Stimulated activated CD4-positive, alpha-beta T cell treated with anti-CD3 and anti-CD28 coated beads, Interleukin-15, amount 100 ng/mL, for 48 hours (primary cell): ENCODE data around the gene SPTLC3.

Experiments used
- DNase-seq, 2 donors: peaks; one replicate each; pipeline ENCODE4 v3.0.0-alpha.2; 2020; ENCODE audit warnings: low read depth in 2 of 2

The SPTLC3 gene

DNA sequence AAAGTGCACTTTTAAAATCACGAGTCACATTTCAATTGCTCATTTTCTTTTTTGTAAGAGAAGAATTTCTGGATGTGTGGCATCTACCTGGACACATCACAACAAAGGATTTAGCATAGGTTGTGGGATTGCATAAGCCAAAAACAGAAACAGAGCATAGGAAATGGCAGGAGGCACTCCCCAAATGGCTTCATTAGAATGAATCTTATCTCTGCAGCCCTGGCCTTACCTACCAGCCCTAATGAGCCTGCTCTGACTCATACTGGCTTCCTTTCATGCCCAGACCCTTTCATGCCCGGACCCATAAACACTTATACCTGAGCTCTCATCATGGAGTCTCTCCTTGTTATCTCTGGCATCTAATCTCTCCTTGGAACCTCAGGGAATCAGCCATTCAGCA lies 23.9 kb upstream of the SPTLC3 start:
- DNase-seq = no peak

DNA sequence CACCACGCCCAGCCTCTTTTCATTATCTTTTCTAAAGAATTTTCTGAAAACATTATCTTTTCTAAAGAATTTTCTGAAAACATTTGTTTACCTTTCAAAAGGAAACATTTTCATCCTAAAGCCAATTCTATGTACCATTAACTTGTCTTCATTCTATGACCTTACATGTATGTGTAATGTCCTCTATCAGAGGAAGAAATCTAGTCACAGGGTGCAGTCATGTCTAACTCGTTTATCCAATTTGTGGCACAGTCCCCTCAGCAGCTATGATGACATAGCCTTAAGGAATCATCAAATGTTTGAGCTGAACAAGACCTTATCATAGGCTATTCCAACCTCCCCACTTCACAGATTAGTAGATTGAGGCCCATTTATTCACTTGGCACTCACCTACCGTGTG lies 21.5 kb upstream of the SPTLC3 start:
- DNase-seq = no peak

DNA sequence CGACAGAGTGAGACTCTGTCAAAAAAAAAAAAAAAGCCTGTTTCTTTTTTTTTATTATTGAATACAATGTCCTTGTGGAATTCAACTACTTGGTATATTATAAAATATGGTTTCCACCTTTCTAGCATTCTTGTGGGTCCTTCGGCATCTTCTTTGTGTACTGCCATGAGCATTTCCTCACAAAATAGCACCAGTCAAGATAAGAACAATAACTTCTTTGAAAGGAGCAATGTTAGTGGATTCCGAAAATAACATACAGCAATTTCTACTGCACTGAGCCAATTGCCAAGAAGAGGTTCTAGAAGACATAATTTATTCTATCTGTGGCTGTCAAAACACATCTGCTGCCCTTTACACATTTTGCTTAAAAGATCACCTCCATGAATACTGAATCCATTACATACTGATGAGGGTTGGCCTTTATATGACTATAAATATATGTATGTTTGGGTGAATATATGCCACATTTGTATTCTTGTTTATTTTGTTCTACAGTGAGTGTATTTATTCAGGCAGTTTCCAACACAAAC lies 19.1 kb upstream of the SPTLC3 start:
- DNase-seq = no peak

DNA sequence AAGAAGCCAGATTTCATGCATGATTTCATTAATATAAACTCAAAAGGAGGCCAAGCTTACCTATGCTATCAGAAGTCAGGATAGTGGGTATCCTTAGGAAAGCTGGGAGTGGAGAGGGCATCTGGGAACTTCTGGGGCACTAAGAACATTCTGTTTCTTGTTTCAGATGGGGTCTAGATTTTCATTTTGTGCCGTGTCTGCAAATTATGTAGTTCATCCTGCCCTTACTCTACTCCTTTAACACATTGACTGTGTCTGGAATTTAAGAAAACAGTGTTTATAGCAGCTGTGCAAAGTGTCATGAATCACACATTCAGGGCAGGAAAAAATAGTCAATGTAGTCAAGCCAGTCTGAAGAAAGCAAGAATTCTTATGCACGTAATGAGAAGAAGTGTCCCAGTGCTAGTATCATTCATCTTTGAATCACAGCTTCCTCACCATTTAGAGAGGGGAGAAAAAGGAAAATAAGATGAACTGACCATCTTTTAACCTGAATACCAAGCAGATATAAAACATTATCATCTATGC lies 11.6 kb upstream of the SPTLC3 start:
- no peak for DNase-seq

DNA sequence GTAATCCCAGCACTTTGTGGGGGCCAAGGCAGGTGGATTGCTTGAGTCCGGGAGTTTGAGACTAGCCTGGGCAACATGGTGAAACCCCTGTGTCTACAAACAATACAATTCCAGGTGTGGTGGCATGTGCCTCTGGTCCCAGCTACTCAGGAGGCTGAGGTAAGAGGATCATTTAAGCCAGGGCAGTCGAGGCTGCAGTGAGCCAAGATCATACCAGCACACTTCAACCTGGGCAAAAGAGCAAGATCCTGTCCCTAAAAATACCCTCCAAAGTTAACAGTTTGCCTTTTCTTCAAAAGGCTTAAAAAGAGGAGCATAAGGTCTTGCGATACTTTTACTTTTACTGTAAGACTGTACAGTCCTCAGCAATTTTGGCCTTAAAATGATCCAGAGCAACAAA lies 10.7 kb upstream of the SPTLC3 start:
- DNase-seq = no peak

DNA sequence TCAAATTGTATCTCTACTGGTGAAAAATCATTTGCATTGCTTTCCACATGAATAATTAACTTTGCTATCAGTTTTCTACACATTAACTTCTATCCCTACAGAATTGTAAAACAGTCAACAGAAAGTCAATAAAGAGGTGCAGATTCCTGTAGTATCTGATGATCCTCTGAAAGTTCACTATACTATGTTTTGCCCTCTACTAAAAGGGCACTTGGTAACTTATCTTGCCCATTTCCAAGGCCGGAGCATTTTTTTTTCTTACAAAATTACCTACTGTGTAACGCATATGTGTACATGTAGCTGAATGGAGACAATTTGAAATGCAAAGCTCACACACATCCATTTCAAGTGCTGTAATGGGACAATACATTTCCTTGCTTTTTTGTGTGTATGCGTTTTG lies 9.6 kb upstream of the SPTLC3 start:
- no peak for DNase-seq

DNA sequence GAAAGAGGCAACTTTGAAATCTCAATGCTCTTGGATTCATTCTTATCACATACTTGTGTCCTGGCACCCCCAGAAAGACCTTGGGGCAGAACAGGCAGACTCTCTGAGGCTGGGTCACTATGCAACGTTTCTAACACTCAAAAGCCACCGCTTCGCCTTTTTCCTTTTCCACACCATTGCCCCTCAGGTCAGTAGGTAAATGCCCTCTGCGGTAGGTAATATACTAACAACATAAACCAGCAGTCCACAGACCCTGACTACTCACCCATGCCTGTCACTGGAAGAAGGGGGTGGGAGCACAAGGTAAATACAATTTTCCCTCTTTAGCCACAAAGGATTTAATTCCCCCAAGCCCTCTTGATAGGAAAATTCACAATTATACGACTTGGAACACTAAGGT lies 6.5 kb upstream of the SPTLC3 start:
- no peak for DNase-seq

DNA sequence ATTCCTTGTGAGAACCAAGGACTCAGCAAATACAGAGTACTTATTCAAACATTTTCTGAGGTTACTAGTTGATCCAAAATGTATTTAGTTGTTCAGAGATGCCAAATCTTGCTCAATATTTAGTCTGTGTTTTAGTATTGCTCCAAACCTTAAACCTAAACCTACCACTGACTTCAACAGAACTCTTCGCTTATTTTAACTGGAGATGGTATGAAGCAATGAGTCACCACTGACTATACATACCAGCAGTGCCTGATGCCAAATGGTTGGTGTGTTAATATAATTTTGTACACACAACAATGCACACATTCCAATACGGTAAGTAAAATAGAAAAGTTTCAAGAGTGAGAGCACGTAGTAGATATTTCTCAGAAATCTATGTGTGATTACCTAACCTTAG lies 1.9 kb upstream of the SPTLC3 start:
- DNase-seq = no peak

DNA sequence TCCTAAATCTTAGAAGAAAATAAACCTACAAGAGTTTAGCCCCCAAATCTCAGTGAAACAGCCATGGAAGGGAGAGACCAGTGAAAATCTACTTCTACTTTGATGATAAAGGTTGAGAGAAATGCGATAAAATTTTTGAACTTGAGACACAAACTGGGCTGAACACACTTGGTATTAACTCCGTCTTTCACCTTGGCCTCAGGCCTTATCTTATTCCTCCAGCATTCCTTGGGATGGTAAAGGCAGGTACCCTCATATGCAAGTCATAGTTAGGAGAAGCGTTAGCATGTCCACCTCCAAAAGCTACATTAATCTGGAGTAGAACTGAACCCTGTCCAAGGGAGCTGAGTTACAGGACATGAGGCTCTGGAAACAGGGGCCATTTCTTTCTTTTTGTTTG lies 1.2 kb upstream of the SPTLC3 start:
- no peak for DNase-seq

DNA sequence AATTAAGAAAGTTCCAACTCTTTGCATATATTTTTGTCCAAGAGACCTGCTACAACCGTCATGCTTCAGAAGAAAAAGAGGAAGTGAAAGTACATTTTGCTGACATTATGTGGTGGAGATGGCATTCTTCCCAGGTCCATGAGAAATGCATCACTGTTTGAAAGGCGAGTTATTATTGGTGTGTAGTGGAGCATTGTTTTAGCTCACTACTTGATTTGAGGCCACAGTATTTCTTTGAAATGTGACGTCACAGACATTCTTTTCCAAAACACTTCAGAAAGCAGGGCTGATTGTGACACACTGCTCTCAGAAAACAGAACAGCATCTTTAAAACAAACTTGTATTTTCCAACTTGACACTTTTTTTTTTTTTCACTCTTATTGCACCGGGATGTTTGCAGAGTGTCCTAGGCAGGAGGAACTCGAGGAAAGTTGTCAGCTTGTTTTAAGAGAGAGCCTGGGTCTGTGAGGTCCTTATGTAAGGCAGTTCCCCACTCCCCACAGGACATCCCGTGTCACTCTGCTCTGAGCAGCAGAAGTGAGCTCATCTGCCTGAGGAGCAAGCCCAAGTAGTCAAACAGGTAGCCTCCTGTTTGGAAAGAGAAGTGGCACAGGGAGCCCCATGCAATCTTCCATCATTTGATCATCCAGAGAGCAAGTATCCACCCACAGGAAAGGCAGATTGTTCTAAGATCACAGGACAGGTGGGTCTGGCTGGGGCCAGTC lies 1.1 kb downstream of the SPTLC3 start:
- no peak for DNase-seq

DNA sequence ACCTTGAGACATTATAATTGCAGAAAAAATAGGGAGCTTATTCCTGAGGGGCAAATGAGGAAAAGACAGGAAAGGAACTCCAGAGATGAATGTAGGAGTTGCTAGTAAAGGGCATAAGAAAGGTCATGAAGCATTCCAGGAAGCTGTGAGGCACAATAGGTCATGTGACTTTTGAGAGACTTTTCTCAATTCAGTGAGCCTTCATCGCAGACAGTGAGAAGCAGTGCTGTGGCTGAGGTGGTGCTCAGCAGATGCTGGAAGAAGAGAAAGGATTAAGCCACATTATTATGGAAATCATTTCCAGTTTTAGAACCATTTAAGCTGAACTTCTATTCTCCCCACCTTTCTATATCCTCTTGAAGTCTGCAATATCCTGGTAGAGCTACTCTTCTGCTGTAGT lies 4.1 kb downstream of the SPTLC3 start:
- no peak for DNase-seq

DNA sequence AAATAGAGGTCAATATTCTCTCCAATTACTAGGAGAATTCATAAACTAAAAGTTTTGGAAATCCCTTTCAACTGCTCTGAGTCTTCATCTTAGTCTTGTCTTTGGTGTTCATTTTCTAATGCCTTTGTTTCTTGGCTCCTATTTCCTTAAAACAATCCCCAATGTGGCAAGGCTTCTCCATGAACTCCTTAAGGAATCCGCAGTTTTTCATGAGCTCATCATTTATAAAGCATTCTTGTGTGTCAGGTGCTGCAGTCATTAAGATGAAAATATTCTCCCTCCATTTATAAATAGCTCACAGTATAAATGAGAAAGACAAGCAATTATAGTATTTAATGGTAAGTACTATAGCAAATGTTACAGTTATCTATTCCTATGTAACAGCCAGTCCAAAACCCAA lies 4.6 kb downstream of the SPTLC3 start:
- no peak for DNase-seq

DNA sequence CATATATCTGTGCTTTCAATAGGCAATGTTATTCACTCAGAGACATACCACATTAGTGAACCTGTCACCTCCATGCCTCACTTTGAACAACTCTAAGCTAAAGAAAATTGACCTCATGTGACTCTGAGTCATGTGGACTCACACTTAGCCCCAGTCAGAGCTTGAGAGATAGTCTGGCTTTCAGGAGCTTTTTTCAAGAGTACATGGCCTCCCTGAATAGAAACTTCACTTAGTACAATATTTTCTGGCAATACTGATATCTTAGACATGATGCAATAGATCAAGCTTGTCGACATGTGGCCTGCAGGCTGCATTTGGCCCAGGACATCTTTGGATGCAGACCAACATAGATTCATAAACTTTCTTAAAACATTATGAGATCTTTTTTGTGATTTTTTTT lies 8.5 kb downstream of the SPTLC3 start:
- no peak for DNase-seq

DNA sequence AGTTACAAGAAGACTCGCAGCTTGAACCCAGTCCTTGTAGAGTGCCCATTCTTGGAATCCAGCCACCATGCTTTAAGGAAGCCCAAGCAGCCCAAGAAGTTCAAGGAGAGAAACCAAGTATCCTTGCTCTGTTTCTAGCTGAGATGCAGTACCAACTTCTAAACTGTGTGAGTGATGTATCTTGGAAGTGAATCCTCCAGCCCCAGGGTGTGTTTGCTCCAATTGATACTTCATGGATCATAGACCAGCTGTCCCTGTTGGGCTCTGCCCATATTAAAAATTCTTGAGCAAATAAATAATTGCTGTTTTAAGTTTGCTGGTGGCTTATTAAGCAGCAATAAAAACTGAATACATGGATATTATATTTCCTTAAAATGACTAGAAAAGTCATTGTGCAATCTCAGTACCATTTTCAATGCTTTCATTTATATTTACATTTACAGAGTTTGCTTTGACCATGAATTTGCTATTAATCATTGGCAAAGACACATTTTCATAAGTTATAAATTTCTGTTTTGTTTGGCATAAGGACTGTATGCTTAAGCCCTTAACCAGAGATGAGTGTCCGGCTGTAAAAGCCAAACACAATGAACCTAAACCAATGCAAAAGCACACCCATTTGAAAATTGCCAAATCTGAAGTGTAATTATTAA lies 9.2 kb downstream of the SPTLC3 start:
- DNase-seq = no peak

DNA sequence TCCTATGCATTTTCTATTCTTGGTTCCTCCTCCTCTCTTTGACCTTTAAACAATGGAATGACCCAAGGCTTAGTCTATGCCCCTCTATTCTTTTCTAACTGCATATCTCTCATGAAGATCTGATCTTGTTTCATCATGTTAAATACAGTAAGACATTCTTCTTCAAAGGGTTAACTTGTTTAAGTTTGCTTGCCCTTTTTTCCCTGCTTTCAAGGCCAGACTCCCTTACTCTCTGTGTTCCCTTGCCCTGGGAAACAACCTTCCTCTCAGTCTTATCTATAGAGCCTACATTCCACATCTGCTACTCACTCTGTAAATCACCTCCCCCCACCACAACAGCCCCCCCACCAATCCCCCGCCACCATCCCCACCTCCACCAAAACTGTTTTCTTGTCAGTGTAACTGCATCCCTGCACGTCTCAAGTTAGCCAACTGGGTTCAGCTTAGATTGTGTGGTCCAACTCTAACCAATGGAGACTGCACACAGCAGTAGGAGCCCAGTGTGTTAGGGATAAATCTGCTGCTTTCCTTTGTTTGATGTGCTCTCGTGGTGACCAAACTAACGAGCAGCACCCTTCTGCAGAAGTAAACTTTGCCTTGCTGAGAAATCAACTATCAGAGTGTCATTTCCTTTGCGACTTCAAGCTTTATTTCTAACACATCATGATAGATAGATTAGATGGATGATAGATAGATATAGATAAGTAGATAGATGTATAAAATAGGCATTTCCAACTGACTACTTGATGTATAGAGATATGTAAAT lies 12.6 kb downstream of the SPTLC3 start:
- no peak for DNase-seq

DNA sequence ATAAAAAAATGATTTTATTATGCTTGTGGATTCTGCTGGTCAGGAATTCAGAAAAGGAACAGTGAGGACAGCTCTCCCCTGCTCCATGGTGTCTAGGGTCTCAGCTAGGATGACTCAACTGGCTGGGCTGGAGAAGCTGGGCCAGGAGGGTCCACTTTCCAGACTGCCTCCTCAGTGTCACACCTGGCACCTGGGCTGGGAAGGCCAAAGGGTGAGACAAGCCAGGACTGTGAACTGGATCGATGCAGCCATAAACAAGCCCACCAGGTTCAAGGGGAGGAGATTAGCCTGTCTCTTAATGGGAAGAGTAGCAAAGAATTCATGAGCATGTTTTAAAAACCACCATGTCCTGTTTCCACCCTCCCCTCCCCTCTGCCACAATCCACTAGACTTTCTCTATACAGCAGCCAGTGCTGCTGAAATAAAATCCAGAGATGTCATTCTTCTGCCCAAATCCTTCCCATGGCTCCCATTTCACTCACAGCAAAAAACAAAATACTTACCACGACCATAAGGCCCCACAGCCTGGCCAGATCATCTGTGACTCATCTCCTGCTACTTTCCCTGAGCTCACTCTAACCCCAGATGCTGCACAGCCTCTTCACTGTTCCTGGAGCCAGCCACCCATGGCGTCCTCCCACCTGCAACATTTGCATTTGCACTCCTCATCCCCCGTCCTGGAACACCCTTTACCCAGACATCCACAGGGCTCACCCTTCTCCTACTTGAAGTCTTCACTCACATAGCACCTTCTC lies 13.8 kb downstream of the SPTLC3 start:
- DNase-seq = no peak

DNA sequence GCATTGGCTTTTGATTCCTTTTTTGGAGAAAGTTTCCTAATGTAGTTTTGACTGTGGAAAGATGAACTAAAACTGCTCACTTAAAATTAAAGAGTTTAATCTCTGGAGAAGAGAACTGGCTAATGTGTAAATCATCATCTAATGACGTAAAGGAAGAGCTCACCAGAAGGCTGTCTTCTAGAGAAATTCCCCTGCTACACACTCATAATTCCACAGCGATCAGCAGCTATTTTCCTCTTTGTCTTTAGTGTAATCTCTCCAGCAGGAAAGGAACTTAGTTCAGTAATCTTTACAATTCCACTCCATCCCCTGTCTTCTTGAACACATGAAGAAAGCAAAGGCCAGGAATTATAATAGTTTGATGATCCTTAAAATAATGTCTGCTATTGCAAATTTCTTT lies 15.8 kb downstream of the SPTLC3 start:
- no peak for DNase-seq

DNA sequence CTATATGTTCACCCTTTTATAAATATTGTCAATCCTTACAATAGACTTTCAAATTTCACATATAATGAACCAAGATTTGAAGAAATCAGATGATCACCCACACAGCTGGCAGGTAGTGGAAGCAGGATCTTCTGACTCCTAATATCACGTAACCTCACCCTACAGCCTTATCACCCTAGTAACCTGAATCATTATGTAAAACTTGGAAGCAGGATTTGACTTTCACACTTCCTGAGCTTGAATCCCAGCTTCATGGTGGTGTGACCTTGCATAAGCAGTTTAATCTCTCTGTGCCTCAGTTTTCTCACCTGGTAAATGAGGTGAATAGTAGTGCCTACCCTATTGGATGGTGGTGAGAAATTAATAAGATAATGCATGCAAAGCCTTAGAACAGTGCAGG lies 16.4 kb downstream of the SPTLC3 start:
- no peak for DNase-seq

DNA sequence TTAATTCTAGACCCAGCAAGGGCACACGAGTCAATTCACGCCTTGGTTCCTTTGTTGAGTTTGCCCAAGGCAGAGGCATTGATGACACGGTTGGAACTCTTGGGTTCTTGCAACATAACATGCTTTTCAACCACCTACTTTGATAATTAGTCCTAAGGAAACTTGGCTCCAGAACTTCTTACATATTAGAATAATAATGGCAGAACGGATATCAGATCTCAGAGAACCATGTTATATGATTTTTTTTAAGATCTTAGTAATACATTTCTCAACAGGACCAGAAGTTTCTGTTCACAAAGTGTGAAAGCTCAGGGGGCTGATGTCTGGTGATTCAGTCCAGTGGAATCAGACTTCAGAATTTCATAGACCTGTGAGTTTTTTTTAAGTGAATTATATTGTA lies 19.2 kb downstream of the SPTLC3 start:
- no peak for DNase-seq

DNA sequence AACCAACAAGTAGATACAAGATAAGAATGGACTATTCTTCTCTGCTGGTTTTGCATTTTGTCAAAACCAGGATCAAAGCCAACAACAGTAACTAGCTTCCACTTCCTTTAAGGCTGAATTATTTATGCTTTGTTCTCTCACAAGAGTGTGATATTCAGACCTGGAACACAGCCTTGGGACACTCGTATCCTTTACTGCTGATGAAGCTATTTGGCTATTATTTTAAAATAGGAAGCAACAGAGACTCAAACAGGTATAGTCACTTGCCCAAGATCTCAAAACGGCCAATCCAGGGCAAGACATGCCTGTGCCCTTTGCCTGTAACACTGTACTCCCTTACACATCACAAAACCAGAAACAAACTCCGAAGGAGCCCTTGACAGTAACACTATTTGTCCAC lies 19.9 kb downstream of the SPTLC3 start:
- DNase-seq = no peak

DNA sequence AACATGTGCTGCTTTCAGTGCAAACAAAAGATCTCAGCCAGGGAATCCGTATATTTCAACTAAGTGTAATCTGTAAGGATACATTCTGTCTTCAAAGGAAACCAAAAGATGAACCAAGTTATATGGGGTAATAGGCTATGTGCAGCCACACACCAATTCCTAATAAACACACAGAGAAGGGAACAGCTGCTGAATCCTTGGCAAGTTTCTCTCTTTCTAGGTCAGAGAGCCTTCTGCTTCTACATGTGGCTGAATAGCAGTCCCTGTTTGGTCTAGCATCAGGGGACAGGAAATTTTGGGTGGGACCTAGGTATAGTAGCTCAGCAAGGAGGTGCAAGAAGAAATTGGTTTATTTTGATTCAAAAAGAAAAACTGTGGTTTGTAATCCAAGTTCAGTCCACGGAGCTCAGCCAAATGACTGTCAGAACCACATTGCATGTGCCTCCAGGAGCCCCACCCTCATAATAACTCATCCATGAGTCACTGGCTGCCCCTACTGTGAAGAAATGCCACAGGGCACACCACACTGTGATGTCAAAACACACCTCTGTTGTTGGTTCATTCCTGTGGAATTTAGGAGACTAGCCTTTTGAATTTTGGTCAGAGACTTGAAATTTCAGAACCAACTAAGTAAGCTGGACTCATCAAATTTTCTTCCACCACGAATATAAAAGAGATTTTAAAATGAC lies 21.1 kb downstream of the SPTLC3 start:
- DNase-seq = peak in 1 of 2 donors; percentile 3
